ENCODE measurements around the gene FARP2. TPM values are rescaled to one million over a fixed set of nuclear protein-coding genes. Genes with fewer than 3 reads are reported as not detected.

FARP2 gene
- total RNA-seq, 4 donors from 2014 or later = 27.6 to 44.0 (median 35.9) TPM

GRCh38 chr2:241351640-241352031, 4.4 kb upstream of the FARP2 start:
- 82 to 84% methylated on average over 3 of the region's 3 CpGs for WGBS, 2 donors (ENCODE audit: low coverage in 1 of 2)
- Histone ChIP-seq H3K4me3 (no peak overlapping the region), H3K36me3 (peaks cover 0 to 81% of the 10 kb centered on the region in 2 donors), H3K27ac (no peak overlapping the region), H3K9me3 (no peaks in the 10 kb centered on the region), H3K27me3 (no peaks in the 10 kb centered on the region), H3K4me1 (peaks cover 0 to 10% (median 3%) of the 10 kb centered on the region in 3 donors)
- ATAC-seq = no peak
- no peak for TF ChIP-seq POLR2AphosphoS5 (IDR thresholded peaks at IDR 0.05)
- no peak for TF ChIP-seq CTCF (IDR thresholded peaks at IDR 0.05)
- no peak for TF ChIP-seq POLR2A (IDR thresholded peaks at IDR 0.05)
- TF ChIP-seq EP300 (IDR thresholded peaks at IDR 0.05) = no peak

GRCh38 chr2:241352227-241352626, 3.9 kb upstream of the FARP2 start:
- no peaks in the 10 kb centered on the region for H3K27me3 ChIP-seq
- peaks cover 0 to 16% (median 4%) of the 10 kb centered on the region in 3 donors for H3K4me1 ChIP-seq
- no peak overlapping the region for H3K4me3 ChIP-seq
- TF ChIP-seq CTCF (IDR thresholded peaks at IDR 0.05) = no peak
- TF ChIP-seq EP300 (IDR thresholded peaks at IDR 0.05) = no peak
- TF ChIP-seq POLR2A (IDR thresholded peaks at IDR 0.05) = no peak
- no peak for TF ChIP-seq POLR2AphosphoS5 (IDR thresholded peaks at IDR 0.05)
- ATAC-seq = no peak
- WGBS, 2 donors (ENCODE audit: low coverage in 1 of 2) = 92 to 96% methylated on average over 3 of the region's 3 CpGs
- H3K9me3 ChIP-seq = no peaks in the 10 kb centered on the region
- H3K27ac ChIP-seq = no peak overlapping the region
- peaks cover 0 to 75% of the 10 kb centered on the region in 2 donors for H3K36me3 ChIP-seq

GRCh38 chr2:241354668-241355658, 1.1 kb upstream of the FARP2 start:
- WGBS, 2 donors (ENCODE audit: low coverage in 1 of 2) = 19 to 20% methylated on average over 3 to 4 of the region's 40 CpGs
- no peak for TF ChIP-seq POLR2AphosphoS5 (IDR thresholded peaks at IDR 0.05)
- no peak for TF ChIP-seq EP300 (IDR thresholded peaks at IDR 0.05)
- TF ChIP-seq CTCF (IDR thresholded peaks at IDR 0.05) = no peak
- TF ChIP-seq POLR2A (IDR thresholded peaks at IDR 0.05) = no peak
- peak; percentile 59 for ATAC-seq
- Histone ChIP-seq H3K4me1 (peaks cover 0 to 37% (median 14%) of the 10 kb centered on the region in 3 donors), H3K9me3 (no peaks in the 10 kb centered on the region), H3K4me3 (peak overlapping the region in 1 of 2 donors; percentile 35), H3K27ac (peak overlapping the region; percentile 21 to 89 (median 74)), H3K27me3 (no peaks in the 10 kb centered on the region), H3K36me3 (peaks cover 0 to 48% of the 10 kb centered on the region in 2 donors)

GRCh38 chr2:241356871-241357260, 781 bp downstream of the FARP2 start:
- peak overlapping the region in 3 of 4 donors; percentile 92 to 96 (median 95) for H3K27ac ChIP-seq
- H3K4me1 ChIP-seq = peaks cover 0 to 40% (median 14%) of the 10 kb centered on the region in 3 donors
- no peaks in the 10 kb centered on the region for H3K9me3 ChIP-seq
- peak overlapping the region; percentile 59 to 83 for H3K4me3 ChIP-seq
- ATAC-seq = no peak
- TF ChIP-seq POLR2A (IDR thresholded peaks at IDR 0.05) (no peak), EP300 (IDR thresholded peaks at IDR 0.05) (no peak), CTCF (IDR thresholded peaks at IDR 0.05) (no peak), POLR2AphosphoS5 (IDR thresholded peaks at IDR 0.05) (no peak)
- H3K27me3 ChIP-seq = no peaks in the 10 kb centered on the region
- H3K36me3 ChIP-seq = peaks cover 0 to 29% of the 10 kb centered on the region in 2 donors
- WGBS, 2 donors (ENCODE audit: low coverage in 1 of 2) = 0 to 21% methylated on average over 4 to 5 of the region's 5 CpGs
